Fibroblast of villous mesenchyme (primary cell): ENCODE measurements around the gene DLGAP1. TPM values are rescaled to one million over a fixed set of nuclear protein-coding genes. Genes with fewer than 3 reads are reported as not detected.
"Not testable (repeated sequence)": the region's sequence is repeated elsewhere in the genome, so short reads cannot be mapped to it uniquely, and the experiment has no call there.

Experiments used
- DNase-seq: peaks from one replicate; pipeline ENCODE4 v3.0.0-alpha.2; 2010; ENCODE audit warnings: low read depth
- H3K4me3 ChIP-seq: 2 replicates; pipeline ENCODE4 v1.5.1; 2011; ENCODE audit warnings: low read depth, mild to moderate bottlenecking, low read length
- total RNA-seq: library from RNA; depleted of rRNA; stranded (reverse); fragments of >200 nt; gene quantifications from 2 replicates; pipeline ENCODE4 v1.2.3, GENCODE V29; 2012
- TF ChIP-seq, protein P1 (sequence below): IDR thresholded peaks from 2 replicates; pipeline ENCODE4 v1.5.1; 2012; ENCODE audit warnings: low read depth, mild to moderate bottlenecking, low read length; ENCODE audit not compliant: insufficient read depth

DLGAP1 gene
- total RNA-seq, 1 donor: 0.86 TPM

DNA sequence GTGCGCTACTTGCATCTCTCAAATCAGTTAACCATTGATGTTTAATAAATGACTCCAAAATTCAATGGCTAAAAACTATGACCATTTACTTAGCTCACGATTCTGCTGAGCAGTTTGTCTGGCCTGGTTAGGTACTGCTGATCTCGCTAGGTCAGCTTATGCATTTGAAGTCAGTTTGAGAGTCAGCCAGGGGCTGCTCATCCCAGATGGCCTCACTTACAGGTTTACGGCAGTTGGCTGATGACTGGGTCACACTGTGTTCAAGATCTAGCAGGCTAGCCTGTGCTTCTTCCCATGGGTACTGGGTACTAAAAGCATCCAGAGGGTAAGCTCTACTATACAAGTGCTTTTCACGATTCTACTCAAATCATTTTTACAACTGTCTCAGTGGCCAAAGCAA, 122.1 kb downstream of the DLGAP1 start:
- TF ChIP-seq, protein P1, sequence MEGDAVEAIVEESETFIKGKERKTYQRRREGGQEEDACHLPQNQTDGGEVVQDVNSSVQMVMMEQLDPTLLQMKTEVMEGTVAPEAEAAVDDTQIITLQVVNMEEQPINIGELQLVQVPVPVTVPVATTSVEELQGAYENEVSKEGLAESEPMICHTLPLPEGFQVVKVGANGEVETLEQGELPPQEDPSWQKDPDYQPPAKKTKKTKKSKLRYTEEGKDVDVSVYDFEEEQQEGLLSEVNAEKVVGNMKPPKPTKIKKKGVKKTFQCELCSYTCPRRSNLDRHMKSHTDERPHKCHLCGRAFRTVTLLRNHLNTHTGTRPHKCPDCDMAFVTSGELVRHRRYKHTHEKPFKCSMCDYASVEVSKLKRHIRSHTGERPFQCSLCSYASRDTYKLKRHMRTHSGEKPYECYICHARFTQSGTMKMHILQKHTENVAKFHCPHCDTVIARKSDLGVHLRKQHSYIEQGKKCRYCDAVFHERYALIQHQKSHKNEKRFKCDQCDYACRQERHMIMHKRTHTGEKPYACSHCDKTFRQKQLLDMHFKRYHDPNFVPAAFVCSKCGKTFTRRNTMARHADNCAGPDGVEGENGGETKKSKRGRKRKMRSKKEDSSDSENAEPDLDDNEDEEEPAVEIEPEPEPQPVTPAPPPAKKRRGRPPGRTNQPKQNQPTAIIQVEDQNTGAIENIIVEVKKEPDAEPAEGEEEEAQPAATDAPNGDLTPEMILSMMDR: no peak
- H3K4me3 ChIP-seq: no peak overlapping the region
- no peak for DNase-seq

DNA sequence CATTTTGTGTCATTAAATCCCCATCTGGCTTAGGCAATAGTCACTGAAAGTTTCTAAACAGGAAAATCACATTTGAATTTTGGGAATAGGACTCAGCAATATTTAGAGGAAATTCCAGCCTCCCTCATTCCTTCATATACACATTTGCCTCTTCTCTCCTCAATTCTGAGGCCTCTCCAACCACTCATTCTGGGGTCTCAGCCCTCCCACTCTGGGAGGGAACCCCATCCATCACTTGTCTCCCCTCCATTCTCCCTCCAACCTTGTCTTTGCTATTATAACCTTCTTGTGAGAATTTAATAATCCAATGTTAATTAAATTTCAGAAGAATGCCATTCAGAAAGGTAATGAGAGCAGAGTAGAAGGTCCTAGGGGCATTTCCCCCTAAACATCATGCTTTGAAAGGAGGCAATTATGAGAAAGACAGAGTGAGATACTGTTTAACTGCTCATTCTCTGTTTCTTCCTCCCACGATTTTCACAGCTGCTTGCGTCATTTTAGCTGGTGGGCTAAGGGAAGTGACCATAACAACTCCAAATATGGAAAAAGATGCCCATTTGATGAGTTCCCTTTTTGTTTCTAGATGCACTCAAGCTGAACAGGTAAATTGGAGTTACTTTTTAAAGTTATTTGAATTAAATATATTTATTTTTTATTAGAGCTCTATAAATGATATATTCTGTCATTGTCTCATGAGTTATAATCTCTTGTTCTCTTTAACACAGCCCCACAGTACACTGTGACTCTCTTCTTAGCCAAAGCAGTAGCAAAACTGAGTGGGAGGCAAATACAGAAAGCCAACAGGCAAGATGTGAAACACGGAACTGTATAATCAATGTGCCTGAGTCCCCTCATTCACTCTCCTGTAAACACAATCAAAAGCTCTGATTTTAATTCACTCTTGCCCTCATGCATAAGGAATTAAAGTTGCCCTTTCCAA, 135.1 kb downstream of the DLGAP1 start:
- TF ChIP-seq, protein P1: no peak
- H3K4me3 ChIP-seq: no peak overlapping the region
- DNase-seq: no peak

DNA sequence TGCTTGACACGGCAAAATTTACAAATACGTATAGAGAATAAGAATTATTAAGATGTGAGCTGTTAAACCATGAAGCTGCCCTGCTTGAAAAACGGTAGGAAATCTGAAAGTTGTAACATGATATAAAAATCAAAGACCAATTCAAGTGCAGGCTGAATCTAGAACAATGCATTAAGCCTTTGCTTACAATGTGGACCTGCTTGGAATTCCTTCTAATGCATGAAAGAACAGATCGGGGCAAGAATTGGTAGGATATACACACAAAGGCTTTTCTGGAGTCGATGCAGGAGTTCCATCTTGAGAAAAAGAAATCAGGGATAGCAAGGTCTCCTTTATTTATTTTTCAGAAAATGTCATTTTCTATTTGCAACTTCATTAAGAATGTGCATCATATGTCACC, 136.8 kb downstream of the DLGAP1 start:
- DNase-seq: no peak
- no peak overlapping the region for H3K4me3 ChIP-seq
- TF ChIP-seq, protein P1: no peak

DNA sequence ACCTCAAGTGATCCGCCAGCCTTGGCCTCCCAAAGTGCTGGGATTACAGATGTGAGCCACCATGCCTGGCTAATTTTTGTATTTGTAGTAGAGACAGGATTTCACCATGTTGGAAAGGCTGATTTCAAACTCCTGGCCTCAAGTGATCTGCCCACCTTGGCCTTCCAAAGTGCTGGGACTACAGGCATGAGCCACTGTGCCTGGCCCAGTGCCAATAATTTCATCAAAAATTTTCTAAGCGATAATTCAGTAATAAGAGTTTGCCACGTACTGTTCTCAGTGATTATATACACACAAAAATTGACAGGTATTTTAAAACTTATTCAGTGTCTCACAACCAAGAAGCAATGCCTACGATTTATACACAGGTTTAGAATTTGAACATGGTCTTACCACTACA, 143.2 kb downstream of the DLGAP1 start:
- not testable (repeated sequence) for DNase-seq, H3K4me3 ChIP-seq

DNA sequence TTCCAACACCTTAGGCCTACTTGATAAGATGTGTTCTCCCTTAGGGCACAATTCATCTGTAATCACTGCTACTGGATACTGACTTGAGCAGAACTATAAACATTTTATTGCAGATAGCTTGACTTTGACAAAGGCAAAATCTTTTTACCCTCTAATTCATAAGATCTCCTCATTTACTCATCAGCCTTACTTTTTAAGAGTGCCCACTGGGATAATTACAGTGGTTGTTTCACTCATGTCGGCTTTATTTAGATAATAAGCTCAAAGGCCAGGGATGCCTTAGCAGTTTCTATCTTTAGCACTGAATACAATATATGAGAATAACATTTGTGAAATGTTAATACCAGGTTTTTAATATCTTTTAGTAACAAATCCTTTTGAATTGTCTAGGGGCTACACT, 144.0 kb downstream of the DLGAP1 start:
- DNase-seq: no peak
- TF ChIP-seq, protein P1: no peak

DNA sequence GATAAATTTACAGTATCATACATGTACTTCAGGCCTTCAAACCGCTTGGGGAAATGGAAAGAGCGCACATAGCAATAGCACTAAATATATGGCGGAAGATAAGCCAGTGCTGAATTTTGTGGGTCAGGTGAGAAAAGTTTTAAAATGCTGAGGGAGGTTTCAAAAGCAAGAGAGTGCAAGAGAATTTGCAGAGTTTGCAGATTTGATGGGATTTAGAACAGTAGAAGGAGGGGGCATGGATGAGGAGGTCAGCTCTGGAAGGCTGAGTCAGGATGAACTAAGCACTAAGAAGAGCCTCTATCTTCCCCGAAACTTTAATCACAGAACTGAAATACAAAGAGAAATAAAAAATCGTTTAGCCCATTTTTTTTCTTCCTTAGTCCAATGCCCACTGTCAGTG, 145.9 kb downstream of the DLGAP1 start:
- H3K4me3 ChIP-seq: no peak overlapping the region
- TF ChIP-seq, protein P1: no peak
- DNase-seq: no peak

More for the DNA sequence above, 144.0 kb downstream of the DLGAP1 start:
- H3K4me3 ChIP-seq: no peak overlapping the region

DNA sequence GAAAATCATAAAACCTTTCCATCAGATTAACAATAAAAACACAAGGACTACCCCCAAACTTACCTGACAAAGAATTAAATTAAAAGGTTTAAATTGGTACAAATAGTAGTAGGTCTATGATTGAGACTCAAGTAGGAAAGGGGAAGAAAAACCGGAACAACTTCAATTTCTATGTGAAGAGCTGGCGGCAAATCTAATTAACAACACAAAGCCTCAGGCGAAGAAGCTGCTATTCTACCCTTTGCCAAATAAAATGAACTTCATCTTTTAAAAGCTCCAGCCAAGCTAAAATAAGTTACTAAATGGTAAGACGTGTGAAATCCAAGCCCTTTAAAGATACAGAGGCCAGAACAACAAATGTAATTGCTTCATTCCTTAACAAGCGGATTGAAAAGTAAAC, 146.5 kb downstream of the DLGAP1 start:
- H3K4me3 ChIP-seq: no peak overlapping the region
- DNase-seq: no peak
- TF ChIP-seq, protein P1: no peak
